ENCODE measurements around the gene CD151.

DNA sequence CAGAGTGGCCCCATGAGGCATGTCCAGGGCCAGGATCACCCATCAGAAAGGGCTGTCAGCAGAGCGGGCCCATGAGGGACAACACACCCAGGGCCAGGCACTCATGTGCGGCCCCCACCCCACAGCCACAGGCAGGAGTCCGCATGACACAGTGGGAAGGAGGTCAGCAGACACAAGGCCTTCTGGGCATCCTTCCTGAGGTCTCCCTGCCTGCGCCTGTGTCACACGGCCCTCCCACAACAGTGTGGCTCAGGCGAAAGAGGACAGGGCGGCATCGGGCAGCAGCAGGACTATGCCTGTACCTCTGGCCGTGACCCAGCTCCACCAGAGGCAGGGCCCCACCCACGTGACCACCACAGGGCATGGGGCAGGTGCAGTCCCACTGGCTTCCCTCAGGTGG lies 50.8 kb downstream of the CD151 start:
- TF ChIP-seq CTCF (IDR thresholded peaks at IDR 0.05) (no peak), RCOR1 (IDR thresholded peaks at IDR 0.05; ENCODE audit: low read length) (no peak), JUND (IDR thresholded peaks at IDR 0.05) (no peak)

All from SK-N-SH (cell line).